ENCODE results near the gene ADD1.

The ADD1 gene, protein sequence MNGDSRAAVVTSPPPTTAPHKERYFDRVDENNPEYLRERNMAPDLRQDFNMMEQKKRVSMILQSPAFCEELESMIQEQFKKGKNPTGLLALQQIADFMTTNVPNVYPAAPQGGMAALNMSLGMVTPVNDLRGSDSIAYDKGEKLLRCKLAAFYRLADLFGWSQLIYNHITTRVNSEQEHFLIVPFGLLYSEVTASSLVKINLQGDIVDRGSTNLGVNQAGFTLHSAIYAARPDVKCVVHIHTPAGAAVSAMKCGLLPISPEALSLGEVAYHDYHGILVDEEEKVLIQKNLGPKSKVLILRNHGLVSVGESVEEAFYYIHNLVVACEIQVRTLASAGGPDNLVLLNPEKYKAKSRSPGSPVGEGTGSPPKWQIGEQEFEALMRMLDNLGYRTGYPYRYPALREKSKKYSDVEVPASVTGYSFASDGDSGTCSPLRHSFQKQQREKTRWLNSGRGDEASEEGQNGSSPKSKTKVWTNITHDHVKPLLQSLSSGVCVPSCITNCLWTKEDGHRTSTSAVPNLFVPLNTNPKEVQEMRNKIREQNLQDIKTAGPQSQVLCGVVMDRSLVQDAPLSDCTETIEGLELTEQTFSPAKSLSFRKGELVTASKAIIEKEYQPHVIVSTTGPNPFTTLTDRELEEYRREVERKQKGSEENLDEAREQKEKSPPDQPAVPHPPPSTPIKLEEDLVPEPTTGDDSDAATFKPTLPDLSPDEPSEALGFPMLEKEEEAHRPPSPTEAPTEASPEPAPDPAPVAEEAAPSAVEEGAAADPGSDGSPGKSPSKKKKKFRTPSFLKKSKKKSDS

GRCh38 chr4:2843263-2843940 is at the start of gene ADD1:
TSS of gene ADD1 (plus strand) at chr4:2843844. CDS start at chr4:2875916, 32,072 bp downstream.
- no peak for TF ChIP-seq CTCF (IDR thresholded peaks at IDR 0.05; ENCODE audit: low read depth, low read length, missing control alignments)

GRCh38 chr4:2794486-2795299 is 49.0 kb upstream of the ADD1 start:
- DNase-seq (ENCODE audit: low read depth) = no peak
- no peak for TF ChIP-seq CTCF (IDR thresholded peaks at IDR 0.05; ENCODE audit: low read depth, low read length, missing control alignments)
- H3K4me3 ChIP-seq (ENCODE audit: low read depth, low read length) = peak overlapping the region; percentile 55; the same call in 1 of the 2 replicates

More at GRCh38 chr4:2843263-2843940, at the start of gene ADD1:
- H3K4me3 ChIP-seq (ENCODE audit: low read depth, low read length) = peak within 1 kb of the TSS; percentile 80
- DNase-seq (ENCODE audit: low read depth) = peak; percentile 67

GRCh38 chr4:2795300-2795892 is 48.2 kb upstream of the ADD1 start:
- TF ChIP-seq CTCF (IDR thresholded peaks at IDR 0.05; ENCODE audit: low read depth, low read length, missing control alignments) = no peak
- no peak overlapping the region for H3K4me3 ChIP-seq (ENCODE audit: low read depth, low read length)
- DNase-seq (ENCODE audit: low read depth) = no peak

DNA sequence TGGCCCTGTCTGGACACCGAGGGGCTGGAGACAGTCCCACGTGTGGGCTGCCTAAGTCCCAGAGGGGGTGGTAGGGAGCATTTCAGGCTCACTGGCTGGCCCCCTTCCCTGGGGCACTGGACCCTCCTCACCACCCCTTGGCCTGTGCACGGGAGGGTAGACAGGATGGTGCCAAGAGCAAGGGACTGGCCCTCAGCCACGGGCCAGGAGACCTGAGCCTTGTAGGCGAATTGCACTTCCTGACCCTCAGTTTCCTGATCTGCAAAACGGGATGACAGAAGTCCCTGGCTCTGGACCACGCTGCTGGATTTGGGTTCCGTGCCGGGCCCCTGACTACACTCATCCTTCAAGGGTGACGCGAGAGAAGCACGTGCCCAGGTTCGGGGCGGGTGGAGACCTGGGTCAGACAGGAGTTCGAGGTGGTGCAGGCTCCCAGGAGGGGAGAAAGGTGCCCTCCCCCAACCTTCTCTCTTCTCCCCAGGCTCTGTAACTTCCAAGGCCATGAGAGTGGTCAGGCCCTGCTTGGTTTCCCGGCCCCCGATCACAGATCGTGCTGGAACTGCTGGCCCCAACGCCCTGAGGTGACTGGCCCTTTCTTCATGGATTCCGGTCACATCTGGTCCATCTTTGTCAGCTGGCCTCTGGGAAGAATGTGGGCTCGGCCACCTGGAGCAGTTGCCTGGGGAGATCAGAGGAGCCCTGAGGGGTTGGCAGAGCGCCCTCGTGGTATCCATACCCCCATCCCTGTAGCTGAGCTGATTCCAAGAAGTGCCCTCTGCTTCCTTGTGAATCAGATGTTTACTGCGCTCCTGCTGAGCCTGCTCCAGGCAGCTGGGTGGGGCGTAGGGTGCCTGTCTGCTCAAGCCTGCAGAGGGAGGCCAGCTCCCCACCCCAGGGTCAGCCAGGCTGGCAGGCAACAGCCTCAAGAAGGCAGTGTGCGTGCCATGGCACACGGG is 47.5 kb upstream of the ADD1 start:
- DNase-seq (ENCODE audit: low read depth) = no peak
- no peak for TF ChIP-seq CTCF (IDR thresholded peaks at IDR 0.05; ENCODE audit: low read depth, low read length, missing control alignments)
- H3K4me3 ChIP-seq (ENCODE audit: low read depth, low read length) = no peak overlapping the region

- DNase-seq (ENCODE audit: low read depth) = no peak
- no peak for TF ChIP-seq CTCF (IDR thresholded peaks at IDR 0.05; ENCODE audit: low read depth, low read length, missing control alignments)
- H3K4me3 ChIP-seq (ENCODE audit: low read depth, low read length) = no peak overlapping the region
Measured at GRCh38 chr4:2796849-2797544, 46.6 kb upstream of the ADD1 start.

Measured in GM12864 (cell line).